ENCODE data around the gene INPP5A. TPM values are rescaled to one million over a fixed set of nuclear protein-coding genes. Genes with fewer than 3 reads are reported as not detected.

The INPP5A gene
- total and polyA plus RNA-seq, 2 of the 13 experiments (the other 11 are each of a cell fraction or from before 2014, with no cell fraction given): 17.5 to 37.9 TPM

GRCh38 chr10:132591166-132591971 is 53.8 kb downstream of the INPP5A start (continued):
- TF ChIP-seq ZBTB49 (CRISPR knock-in tag; IDR thresholded peaks at IDR 0.05; ENCODE audit: borderline replicate concordance): no peak

- BruUV-seq (replicated peaks): no TSS peak
- Histone ChIP-seq H3K9me3 (ENCODE audit: low read length) (no peaks in the 10 kb centered on the region), H3K4me3 (replicated peaks in 1 of 3; ENCODE audit: insufficient read depth in 1 of 3, low read depth in 2 of 3, low read length in 3 of 3) (no peak overlapping the region), H3K4me1 (ENCODE audit: insufficient read depth, low read length) (peaks cover 48% of the 10 kb centered on the region), H3K27me3 (ENCODE audit: control insufficient read depth in 1 of 2, insufficient read depth in 2 of 2, low read length in 2 of 2) (no peaks in the 10 kb centered on the region; a peak in 1 of 5 replicates), H2AFZ (ENCODE audit: low read length) (no peak overlapping the region), H3K4me2 (ENCODE audit: low read depth, low read length) (no peak overlapping the region), H3K27ac (ENCODE audit: extremely low read length, insufficient read depth, low read length) (no peak overlapping the region), H3K36me3 (replicated peaks in 1 of 2; ENCODE audit: control insufficient read depth in 1 of 2, insufficient read depth in 2 of 2, low read length in 2 of 2) (no peaks in the 10 kb centered on the region), H3K79me2 (ENCODE audit: insufficient read depth, low read length) (peaks cover 49% of the 10 kb centered on the region), H4K20me1 (ENCODE audit: insufficient read depth, low read length) (no peaks in the 10 kb centered on the region), H3K9ac (ENCODE audit: insufficient read depth, low read depth, low read length) (no peak overlapping the region)
- intact Hi-C loops (cut with micrococcal nuclease; ENCODE audit: unreplicated experiment): loop anchor here (5.0 kb wide), 3 partner anchors 44 to 131 kb away; no protein-coding TSS in a partner anchor
- no peak for TF ChIP-seq MYC (CRISPR knock-in tag; IDR thresholded peaks at IDR 0.05; ENCODE audit: borderline replicate concordance)
- 0 out of 2 replicates have a peak, but pooled peaks have one; percentile 9 for TF ChIP-seq ZNF687 (CRISPR knock-in tag; IDR thresholded peaks at IDR 0.05)
- TF ChIP-seq ZNF496 (CRISPR knock-in tag; IDR thresholded peaks at IDR 0.05; ENCODE audit: insufficient replicate concordance): no peak
- TF ChIP-seq KLF6 (CRISPR knock-in tag; IDR thresholded peaks at IDR 0.05): no peak
- no peak for TF ChIP-seq LRRFIP1 (CRISPR knock-in tag; conservative IDR thresholded peaks at IDR 0.05)
- no peak for TF ChIP-seq SOX5 (CRISPR knock-in tag; IDR thresholded peaks at IDR 0.05; ENCODE audit: borderline replicate concordance)
- TF ChIP-seq FOXC1 (CRISPR knock-in tag; IDR thresholded peaks at IDR 0.05; ENCODE audit: borderline replicate concordance): no peak
- no peak for TF ChIP-seq HMG20A (CRISPR knock-in tag; IDR thresholded peaks at IDR 0.05; ENCODE audit: borderline replicate concordance)
- DNase-seq (ENCODE audit: low spot score): no peak
- FAIRE-seq: no peak
- CTCF ChIA-PET (ENCODE audit: low intra/inter-chr PET ratio, low total read pairs): no interaction called here
- ATAC-seq: no peak
- 95% methylated on average over 13 of the region's 14 CpGs for WGBS (ENCODE audit: low lambda C conversion rate)
- in situ Hi-C loops (cut with HindIII; ENCODE audit: extremely low pct_ligation_motif_present, low pct_unique_long_range_greater_than_20kb): no loop called here
- POLR2A ChIA-PET: interaction anchor here (1.4 kb wide), 1 partner anchor 129 kb away, joined by 3 read pairs; no protein-coding TSS in a partner anchor
Observed at GRCh38 chr10:132592790-132593383, 55.3 kb downstream of the INPP5A start.

Data from HepG2 (cell line).